ENCODE results near the gene XAGE3.
"Not testable (repeated sequence)": the region's sequence is repeated elsewhere in the genome, so short reads cannot be mapped to it uniquely, and the experiment has no call there.

XAGE3 gene

GRCh38 chrX:52876386-52876785 is 8.5 kb upstream of the XAGE3 start:
- not testable (repeated sequence) for H3K27ac ChIP-seq (ENCODE audit: low read depth, low read length); H3K4me1 ChIP-seq (ENCODE audit: control insufficient read depth, insufficient read depth, low read length); H3K36me3 ChIP-seq (ENCODE audit: control insufficient read depth, insufficient read depth, low read length); H3K4me3 ChIP-seq (ENCODE audit: low read length); H3K27me3 ChIP-seq (ENCODE audit: control insufficient read depth, insufficient read depth, low read length); H3K9ac ChIP-seq (ENCODE audit: low read length)

- H3K4me1 ChIP-seq (ENCODE audit: control insufficient read depth, insufficient read depth, low read length); H3K9ac ChIP-seq (ENCODE audit: low read length); H3K27ac ChIP-seq (ENCODE audit: low read depth, low read length); H3K27me3 ChIP-seq (ENCODE audit: control insufficient read depth, insufficient read depth, low read length); H3K36me3 ChIP-seq (ENCODE audit: control insufficient read depth, insufficient read depth, low read length); H3K4me3 ChIP-seq (ENCODE audit: low read length): not testable (repeated sequence)
Measured at GRCh38 chrX:52875436-52875835, 7.6 kb upstream of the XAGE3 start.

GRCh38 chrX:52874661-52875060 is 6.8 kb upstream of the XAGE3 start:
- H3K36me3 ChIP-seq (ENCODE audit: control insufficient read depth, insufficient read depth, low read length) = no peaks in the 10 kb centered on the region
- H3K9ac ChIP-seq (ENCODE audit: low read length) = no peak overlapping the region
- no peaks in the 10 kb centered on the region for H3K4me1 ChIP-seq (ENCODE audit: control insufficient read depth, insufficient read depth, low read length)
- peaks cover 2% of the 10 kb centered on the region for H3K27me3 ChIP-seq (ENCODE audit: control insufficient read depth, insufficient read depth, low read length)
- H3K27ac ChIP-seq (ENCODE audit: low read depth, low read length) = no peak overlapping the region
- no peak overlapping the region for H3K4me3 ChIP-seq (ENCODE audit: low read length)

- H3K27ac ChIP-seq (ENCODE audit: low read depth, low read length); H3K36me3 ChIP-seq (ENCODE audit: control insufficient read depth, insufficient read depth, low read length); H3K27me3 ChIP-seq (ENCODE audit: control insufficient read depth, insufficient read depth, low read length); H3K4me1 ChIP-seq (ENCODE audit: control insufficient read depth, insufficient read depth, low read length); H3K9ac ChIP-seq (ENCODE audit: low read length); H3K4me3 ChIP-seq (ENCODE audit: low read length): not testable (repeated sequence)
Measured at GRCh38 chrX:52873825-52874224, 5.9 kb upstream of the XAGE3 start.

- Histone ChIP-seq H3K4me3 (ENCODE audit: low read length) (no peak overlapping the region), H3K36me3 (ENCODE audit: control insufficient read depth, insufficient read depth, low read length) (no peaks in the 10 kb centered on the region), H3K27ac (ENCODE audit: low read depth, low read length) (no peak overlapping the region), H3K4me1 (ENCODE audit: control insufficient read depth, insufficient read depth, low read length) (no peaks in the 10 kb centered on the region), H3K27me3 (ENCODE audit: control insufficient read depth, insufficient read depth, low read length) (peaks cover 7% of the 10 kb centered on the region), H3K9ac (ENCODE audit: low read length) (no peak overlapping the region)
Measured at GRCh38 chrX:52870046-52870445, 2.2 kb upstream of the XAGE3 start.

- H3K36me3 ChIP-seq (ENCODE audit: control insufficient read depth, insufficient read depth, low read length) = no peaks in the 10 kb centered on the region
- H3K4me1 ChIP-seq (ENCODE audit: control insufficient read depth, insufficient read depth, low read length) = no peaks in the 10 kb centered on the region
- peaks cover 6% of the 10 kb centered on the region for H3K27me3 ChIP-seq (ENCODE audit: control insufficient read depth, insufficient read depth, low read length)
- H3K27ac ChIP-seq (ENCODE audit: low read depth, low read length) = no peak overlapping the region
- no peak overlapping the region for H3K4me3 ChIP-seq (ENCODE audit: low read length)
- H3K9ac ChIP-seq (ENCODE audit: low read length) = no peak overlapping the region
Measured at GRCh38 chrX:52865343-52865998, 2.4 kb downstream of the XAGE3 start.

GRCh38 chrX:52856991-52857525 is 10.8 kb downstream of the XAGE3 start:
- H3K27me3 ChIP-seq (ENCODE audit: control insufficient read depth, insufficient read depth, low read length); H3K27ac ChIP-seq (ENCODE audit: low read depth, low read length); H3K4me3 ChIP-seq (ENCODE audit: low read length); H3K36me3 ChIP-seq (ENCODE audit: control insufficient read depth, insufficient read depth, low read length); H3K9ac ChIP-seq (ENCODE audit: low read length); H3K4me1 ChIP-seq (ENCODE audit: control insufficient read depth, insufficient read depth, low read length): not testable (repeated sequence)

- Histone ChIP-seq H3K4me3 (ENCODE audit: low read length) (no peak overlapping the region), H3K36me3 (ENCODE audit: control insufficient read depth, insufficient read depth, low read length) (no peaks in the 10 kb centered on the region), H3K27me3 (ENCODE audit: control insufficient read depth, insufficient read depth, low read length) (peaks cover 6% of the 10 kb centered on the region), H3K4me1 (ENCODE audit: control insufficient read depth, insufficient read depth, low read length) (no peaks in the 10 kb centered on the region), H3K27ac (ENCODE audit: low read depth, low read length) (no peak overlapping the region), H3K9ac (ENCODE audit: low read length) (no peak overlapping the region)
Measured at GRCh38 chrX:52852110-52852860, 15.6 kb downstream of the XAGE3 start.

- not testable (repeated sequence) for H3K27me3 ChIP-seq (ENCODE audit: control insufficient read depth, insufficient read depth, low read length); H3K36me3 ChIP-seq (ENCODE audit: control insufficient read depth, insufficient read depth, low read length); H3K4me3 ChIP-seq (ENCODE audit: low read length); H3K4me1 ChIP-seq (ENCODE audit: control insufficient read depth, insufficient read depth, low read length); H3K27ac ChIP-seq (ENCODE audit: low read depth, low read length); H3K9ac ChIP-seq (ENCODE audit: low read length)
Measured at GRCh38 chrX:52843619-52844018, 24.3 kb downstream of the XAGE3 start.

- H3K4me3 ChIP-seq (ENCODE audit: low read length) = no peak overlapping the region
- H3K4me1 ChIP-seq (ENCODE audit: control insufficient read depth, insufficient read depth, low read length) = no peaks in the 10 kb centered on the region
- no peaks in the 10 kb centered on the region for H3K36me3 ChIP-seq (ENCODE audit: control insufficient read depth, insufficient read depth, low read length)
- no peak overlapping the region for H3K27ac ChIP-seq (ENCODE audit: low read depth, low read length)
- H3K9ac ChIP-seq (ENCODE audit: low read length) = no peak overlapping the region
- no peaks in the 10 kb centered on the region for H3K27me3 ChIP-seq (ENCODE audit: control insufficient read depth, insufficient read depth, low read length)
Measured at GRCh38 chrX:52839137-52839536, 28.7 kb downstream of the XAGE3 start.

GRCh38 chrX:52830551-52830950 is 37.3 kb downstream of the XAGE3 start:
- no peaks in the 10 kb centered on the region for H3K36me3 ChIP-seq (ENCODE audit: control insufficient read depth, insufficient read depth, low read length)
- H3K27me3 ChIP-seq (ENCODE audit: control insufficient read depth, insufficient read depth, low read length) = no peaks in the 10 kb centered on the region
- H3K4me1 ChIP-seq (ENCODE audit: control insufficient read depth, insufficient read depth, low read length) = no peaks in the 10 kb centered on the region
- H3K4me3 ChIP-seq (ENCODE audit: low read length) = no peak overlapping the region
- no peak overlapping the region for H3K9ac ChIP-seq (ENCODE audit: low read length)
- H3K27ac ChIP-seq (ENCODE audit: low read depth, low read length) = no peak overlapping the region

GRCh38 chrX:52824608-52825007 is 43.3 kb downstream of the XAGE3 start:
- Histone ChIP-seq H3K36me3 (ENCODE audit: control insufficient read depth, insufficient read depth, low read length) (no peaks in the 10 kb centered on the region), H3K4me1 (ENCODE audit: control insufficient read depth, insufficient read depth, low read length) (no peaks in the 10 kb centered on the region), H3K27me3 (ENCODE audit: control insufficient read depth, insufficient read depth, low read length) (peaks cover 3% of the 10 kb centered on the region), H3K4me3 (ENCODE audit: low read length) (no peak overlapping the region), H3K9ac (ENCODE audit: low read length) (no peak overlapping the region), H3K27ac (ENCODE audit: low read depth, low read length) (no peak overlapping the region)
